ENCODE measurements around the gene CD177. TPM values are rescaled to one million over a fixed set of nuclear protein-coding genes. Genes with fewer than 3 reads are reported as not detected.
"Not testable (repeated sequence)": the region's sequence is repeated elsewhere in the genome, so short reads cannot be mapped to it uniquely, and the experiment has no call there.

The CD177 gene
- total and polyA plus RNA-seq, 4 donors: 0.38 to 33.4 (median 4.4) TPM

GRCh38 chr19:43320546-43320945 lies 32.9 kb upstream of the CD177 start:
- WGBS: 56% methylated on average over 2 of the region's 2 CpGs
- Histone ChIP-seq H3K9me3 (ENCODE audit: control insufficient read depth in 4 of 4, low read length in 3 of 4) (peaks cover 0 to 8% (median 2%) of the 10 kb centered on the region in 4 donors), H3K9ac (ENCODE audit: low read depth in 1 of 2, low read length in 2 of 2) (no peak overlapping the region), H3K4me3 (ENCODE audit: low read depth in 1 of 3, low read length in 3 of 3) (no peak overlapping the region), H3K27me3 (ENCODE audit: control insufficient read depth in 4 of 4, insufficient read depth in 4 of 4, low read length in 3 of 4) (peaks cover 0 to 6% (median 2%) of the 10 kb centered on the region in 4 donors), H3K4me1 (ENCODE audit: control insufficient read depth in 4 of 4, insufficient read depth in 4 of 4, low read length in 3 of 4) (no peaks in the 10 kb centered on the region), H3K36me3 (ENCODE audit: control insufficient read depth in 4 of 4, insufficient read depth in 3 of 4, low read depth in 1 of 4, low read length in 3 of 4) (no peaks in the 10 kb centered on the region), H3K27ac (ENCODE audit: low read depth in 1 of 2, low read length in 2 of 2) (no peak overlapping the region)
- DNase-seq (ENCODE audit: low spot score): no peak
- TF ChIP-seq GABPA (IDR thresholded peaks at IDR 0.05 in 1 of 2, conservative IDR thresholded peaks at IDR 0.05 in 1 of 2) (no peak), ATF3 (IDR thresholded peaks at IDR 0.05) (no peak), SP1 (IDR thresholded peaks at IDR 0.05) (no peak)

GRCh38 chr19:43326761-43327160 lies 26.7 kb upstream of the CD177 start:
- not testable (repeated sequence) for H3K27ac ChIP-seq (ENCODE audit: low read depth in 1 of 2, low read length in 2 of 2); H3K36me3 ChIP-seq (ENCODE audit: control insufficient read depth in 4 of 4, insufficient read depth in 3 of 4, low read depth in 1 of 4, low read length in 3 of 4); H3K27me3 ChIP-seq (ENCODE audit: control insufficient read depth in 4 of 4, insufficient read depth in 4 of 4, low read length in 3 of 4); H3K4me1 ChIP-seq (ENCODE audit: control insufficient read depth in 4 of 4, insufficient read depth in 4 of 4, low read length in 3 of 4); H3K9me3 ChIP-seq (ENCODE audit: control insufficient read depth in 4 of 4, low read length in 3 of 4); H3K4me3 ChIP-seq (ENCODE audit: low read depth in 1 of 3, low read length in 3 of 3); DNase-seq (ENCODE audit: low spot score); H3K9ac ChIP-seq (ENCODE audit: low read depth in 1 of 2, low read length in 2 of 2)
- 86% methylated on average over 11 of the region's 11 CpGs for WGBS

DNA sequence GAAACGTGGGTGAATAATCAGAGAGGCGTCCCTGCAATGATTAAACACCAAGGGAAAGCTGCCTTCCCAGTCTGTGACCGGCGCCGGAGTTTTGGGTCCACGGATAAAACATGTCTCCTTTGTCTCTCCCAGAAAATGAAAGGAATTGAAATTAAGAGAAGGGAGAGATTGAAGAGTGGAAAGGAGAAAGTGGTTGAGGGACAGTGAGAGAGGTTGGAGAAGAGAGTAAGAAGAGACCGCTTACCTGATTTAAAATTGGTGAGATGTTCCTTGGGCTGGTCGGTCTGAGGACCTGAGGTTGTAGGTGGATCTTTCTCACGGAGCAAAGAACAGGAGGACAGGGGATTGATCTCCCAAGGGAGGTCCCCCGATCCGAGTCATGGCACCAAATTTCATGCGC lies 24.9 kb upstream of the CD177 start:
- not testable (repeated sequence) for H3K9me3 ChIP-seq (ENCODE audit: control insufficient read depth in 4 of 4, low read length in 3 of 4); H3K27me3 ChIP-seq (ENCODE audit: control insufficient read depth in 4 of 4, insufficient read depth in 4 of 4, low read length in 3 of 4); H3K4me1 ChIP-seq (ENCODE audit: control insufficient read depth in 4 of 4, insufficient read depth in 4 of 4, low read length in 3 of 4); H3K9ac ChIP-seq (ENCODE audit: low read depth in 1 of 2, low read length in 2 of 2); H3K4me3 ChIP-seq (ENCODE audit: low read depth in 1 of 3, low read length in 3 of 3); DNase-seq (ENCODE audit: low spot score); H3K36me3 ChIP-seq (ENCODE audit: control insufficient read depth in 4 of 4, insufficient read depth in 3 of 4, low read depth in 1 of 4, low read length in 3 of 4); H3K27ac ChIP-seq (ENCODE audit: low read depth in 1 of 2, low read length in 2 of 2)
- 80% methylated on average over 12 of the region's 12 CpGs for WGBS

DNA sequence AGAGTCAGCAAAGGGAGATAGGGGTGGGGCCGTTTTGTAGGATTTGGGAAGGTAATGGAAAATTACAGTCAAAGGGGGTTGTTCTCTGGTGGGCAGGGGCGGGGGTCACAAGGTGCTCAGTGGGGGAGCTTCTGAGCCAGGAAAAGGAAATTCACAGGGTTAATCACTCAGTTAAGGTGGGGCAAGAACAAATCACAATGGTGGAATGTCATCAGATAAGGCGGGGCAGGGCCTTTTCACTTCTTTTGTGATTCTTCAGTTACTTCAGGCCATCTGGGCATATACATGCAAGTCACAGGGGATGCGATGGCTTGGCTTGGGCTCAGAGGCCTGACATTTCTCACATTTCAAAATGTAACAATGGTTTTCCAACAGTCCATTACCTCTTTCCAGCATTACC lies 24.4 kb upstream of the CD177 start:
- DNase-seq (ENCODE audit: low spot score); H3K9ac ChIP-seq (ENCODE audit: low read depth in 1 of 2, low read length in 2 of 2); H3K27ac ChIP-seq (ENCODE audit: low read depth in 1 of 2, low read length in 2 of 2); H3K9me3 ChIP-seq (ENCODE audit: control insufficient read depth in 4 of 4, low read length in 3 of 4); H3K27me3 ChIP-seq (ENCODE audit: control insufficient read depth in 4 of 4, insufficient read depth in 4 of 4, low read length in 3 of 4); H3K4me3 ChIP-seq (ENCODE audit: low read depth in 1 of 3, low read length in 3 of 3); H3K4me1 ChIP-seq (ENCODE audit: control insufficient read depth in 4 of 4, insufficient read depth in 4 of 4, low read length in 3 of 4); H3K36me3 ChIP-seq (ENCODE audit: control insufficient read depth in 4 of 4, insufficient read depth in 3 of 4, low read depth in 1 of 4, low read length in 3 of 4): not testable (repeated sequence)
- 79% methylated on average over 4 of the region's 4 CpGs for WGBS

GRCh38 chr19:43329989-43330388 lies 23.5 kb upstream of the CD177 start:
- H3K9ac ChIP-seq (ENCODE audit: low read depth in 1 of 2, low read length in 2 of 2): no peak overlapping the region
- no peak overlapping the region for H3K4me3 ChIP-seq (ENCODE audit: low read depth in 1 of 3, low read length in 3 of 3)
- no peaks in the 10 kb centered on the region for H3K9me3 ChIP-seq (ENCODE audit: control insufficient read depth in 4 of 4, low read length in 3 of 4)
- 70% methylated on average over 2 of the region's 2 CpGs for WGBS
- TF ChIP-seq, protein P1, sequence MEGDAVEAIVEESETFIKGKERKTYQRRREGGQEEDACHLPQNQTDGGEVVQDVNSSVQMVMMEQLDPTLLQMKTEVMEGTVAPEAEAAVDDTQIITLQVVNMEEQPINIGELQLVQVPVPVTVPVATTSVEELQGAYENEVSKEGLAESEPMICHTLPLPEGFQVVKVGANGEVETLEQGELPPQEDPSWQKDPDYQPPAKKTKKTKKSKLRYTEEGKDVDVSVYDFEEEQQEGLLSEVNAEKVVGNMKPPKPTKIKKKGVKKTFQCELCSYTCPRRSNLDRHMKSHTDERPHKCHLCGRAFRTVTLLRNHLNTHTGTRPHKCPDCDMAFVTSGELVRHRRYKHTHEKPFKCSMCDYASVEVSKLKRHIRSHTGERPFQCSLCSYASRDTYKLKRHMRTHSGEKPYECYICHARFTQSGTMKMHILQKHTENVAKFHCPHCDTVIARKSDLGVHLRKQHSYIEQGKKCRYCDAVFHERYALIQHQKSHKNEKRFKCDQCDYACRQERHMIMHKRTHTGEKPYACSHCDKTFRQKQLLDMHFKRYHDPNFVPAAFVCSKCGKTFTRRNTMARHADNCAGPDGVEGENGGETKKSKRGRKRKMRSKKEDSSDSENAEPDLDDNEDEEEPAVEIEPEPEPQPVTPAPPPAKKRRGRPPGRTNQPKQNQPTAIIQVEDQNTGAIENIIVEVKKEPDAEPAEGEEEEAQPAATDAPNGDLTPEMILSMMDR (IDR thresholded peaks at IDR 0.05; ENCODE audit: low read depth, low read length, missing input control): no peak
- no peak for TF ChIP-seq HNF4A (conservative IDR thresholded peaks at IDR 0.05)
- TF ChIP-seq ATF3 (IDR thresholded peaks at IDR 0.05): no peak
- TF ChIP-seq RAD21 (IDR thresholded peaks at IDR 0.05): no peak
- no peak for TF ChIP-seq RXRA (IDR thresholded peaks at IDR 0.05)
- no peak for TF ChIP-seq SP1 (IDR thresholded peaks at IDR 0.05)
- TF ChIP-seq REST (IDR thresholded peaks at IDR 0.05): no peak
- no peak for TF ChIP-seq HNF4G (IDR thresholded peaks at IDR 0.05)
- H3K4me1 ChIP-seq (ENCODE audit: control insufficient read depth in 4 of 4, insufficient read depth in 4 of 4, low read length in 3 of 4): no peaks in the 10 kb centered on the region
- H3K36me3 ChIP-seq (ENCODE audit: control insufficient read depth in 4 of 4, insufficient read depth in 3 of 4, low read depth in 1 of 4, low read length in 3 of 4): no peaks in the 10 kb centered on the region
- no peak for DNase-seq (ENCODE audit: low spot score)
- H3K27ac ChIP-seq (ENCODE audit: low read depth in 1 of 2, low read length in 2 of 2): no peak overlapping the region
- no peaks in the 10 kb centered on the region for H3K27me3 ChIP-seq (ENCODE audit: control insufficient read depth in 4 of 4, insufficient read depth in 4 of 4, low read length in 3 of 4)

Measured in liver (tissue), 9 donors.